GM18909 (cell line): ENCODE results near the gene AGPAT3.

ENCODE experiments used
- ATAC-seq: cut with Tn5 transposase; IDR thresholded peaks from one replicate; pipeline ENCODE4 v1.9.1; 2021; ENCODE audit warnings: mild to moderate bottlenecking; ENCODE audit not compliant: unreplicated experiment, poor library complexity

Gene AGPAT3

DNA sequence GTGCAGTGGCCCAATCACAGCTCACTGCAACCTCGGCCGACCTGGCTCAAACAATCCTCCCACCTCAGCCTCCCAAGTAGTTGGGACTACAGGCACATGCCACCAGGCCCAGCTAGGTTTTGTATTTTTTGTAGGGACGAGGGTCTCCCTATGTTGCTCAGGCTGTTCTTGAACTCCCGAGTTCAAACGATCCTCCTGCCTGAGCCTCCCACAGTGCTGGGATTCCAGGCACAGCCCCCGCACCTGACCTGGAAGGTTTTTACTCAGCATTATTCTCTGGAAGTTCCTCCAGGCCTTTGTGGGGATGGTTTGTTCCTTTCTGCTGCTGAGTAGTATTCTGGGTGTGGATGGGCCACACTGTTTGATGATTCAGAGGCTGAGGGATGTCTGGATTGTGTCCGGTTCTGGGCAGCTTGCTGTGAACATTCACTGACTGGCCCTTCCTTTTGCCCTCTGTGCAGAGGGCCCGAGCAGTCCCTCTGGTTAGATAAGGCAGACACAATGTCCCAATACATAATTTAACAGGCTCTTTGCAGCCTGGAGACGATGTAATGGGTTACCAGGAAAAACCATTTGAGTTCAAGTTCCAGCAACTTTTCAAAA, 141.1 kb downstream of the AGPAT3 start:
- no peak for ATAC-seq

- no peak for ATAC-seq
These were observed 141.6 kb downstream of the AGPAT3 start for GRCh38 chr21:44006656-44007055.

- no peak for ATAC-seq
These were observed 145.4 kb downstream of the AGPAT3 start for GRCh38 chr21:44010429-44010828.

DNA sequence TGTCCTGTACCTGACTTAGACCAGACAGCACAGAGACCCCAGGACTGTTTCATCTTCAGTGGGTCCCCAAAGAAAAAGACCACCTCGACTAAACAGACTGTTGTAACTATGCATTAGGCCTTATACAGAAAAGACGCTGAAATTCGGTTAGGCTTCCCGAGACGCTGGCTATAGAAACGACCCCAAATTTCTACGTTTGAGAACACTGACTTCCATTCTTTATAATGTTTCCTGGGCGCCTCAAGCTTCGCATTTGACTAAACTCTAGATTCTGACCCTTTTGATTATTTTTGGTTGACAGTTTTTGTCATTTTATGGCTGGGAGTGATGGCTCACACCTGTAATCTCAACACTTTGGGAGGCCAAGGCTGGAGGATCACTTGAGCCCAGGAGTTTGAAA, 146.1 kb downstream of the AGPAT3 start:
- no peak for ATAC-seq

DNA sequence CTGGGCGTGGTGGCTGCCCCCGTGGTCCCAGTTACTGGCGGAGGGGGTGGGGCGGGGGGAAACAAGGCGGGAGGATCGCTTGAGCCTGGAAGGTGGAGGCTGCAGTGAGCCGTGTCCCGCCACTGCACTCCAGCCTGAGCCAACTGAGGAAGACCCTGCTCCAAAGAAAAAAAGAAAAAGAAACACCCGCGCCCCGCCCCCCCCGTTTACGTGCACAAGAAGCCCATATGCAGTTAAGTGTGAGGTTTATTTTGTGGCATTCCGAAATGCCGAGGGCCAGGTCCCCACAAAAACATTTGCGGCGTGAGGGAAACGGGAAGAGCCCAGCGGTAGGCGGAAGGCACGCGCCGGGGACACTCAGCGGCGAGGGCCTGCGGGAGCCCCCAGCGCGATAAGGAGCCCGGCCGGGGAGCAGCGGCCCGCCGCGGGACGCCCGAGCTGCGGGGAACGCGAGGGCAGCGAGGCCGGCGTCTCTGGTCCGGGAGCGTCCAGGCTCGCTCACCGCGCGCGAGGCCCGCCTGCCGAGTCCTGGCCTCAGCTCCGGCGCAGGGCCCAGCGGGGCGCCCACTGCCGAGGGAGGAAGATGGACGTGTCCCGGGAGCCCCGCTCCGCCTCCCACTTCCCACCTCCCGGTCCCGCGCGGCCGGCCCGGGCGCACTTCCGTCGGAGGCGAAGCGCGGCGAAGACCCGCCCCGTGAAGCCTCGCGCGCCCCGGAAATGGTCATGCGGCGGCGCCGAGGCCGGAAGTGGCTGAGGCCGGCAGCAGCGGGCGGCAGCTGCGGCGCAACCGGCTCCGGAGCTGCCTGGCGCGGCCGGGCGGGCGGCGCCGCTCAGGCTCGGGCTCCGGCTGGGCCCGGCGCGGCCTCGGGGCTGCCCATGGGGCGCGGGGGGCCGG, 146.8 kb downstream of the AGPAT3 start, which contains the start of gene TRAPPC10:
Gene TRAPPC10 (plus strand): TSS at position 731 of the 895 bp plus-strand sequence. CDS start 185 bp downstream, outside the sequence.
- ATAC-seq, result peak; percentile 71

DNA sequence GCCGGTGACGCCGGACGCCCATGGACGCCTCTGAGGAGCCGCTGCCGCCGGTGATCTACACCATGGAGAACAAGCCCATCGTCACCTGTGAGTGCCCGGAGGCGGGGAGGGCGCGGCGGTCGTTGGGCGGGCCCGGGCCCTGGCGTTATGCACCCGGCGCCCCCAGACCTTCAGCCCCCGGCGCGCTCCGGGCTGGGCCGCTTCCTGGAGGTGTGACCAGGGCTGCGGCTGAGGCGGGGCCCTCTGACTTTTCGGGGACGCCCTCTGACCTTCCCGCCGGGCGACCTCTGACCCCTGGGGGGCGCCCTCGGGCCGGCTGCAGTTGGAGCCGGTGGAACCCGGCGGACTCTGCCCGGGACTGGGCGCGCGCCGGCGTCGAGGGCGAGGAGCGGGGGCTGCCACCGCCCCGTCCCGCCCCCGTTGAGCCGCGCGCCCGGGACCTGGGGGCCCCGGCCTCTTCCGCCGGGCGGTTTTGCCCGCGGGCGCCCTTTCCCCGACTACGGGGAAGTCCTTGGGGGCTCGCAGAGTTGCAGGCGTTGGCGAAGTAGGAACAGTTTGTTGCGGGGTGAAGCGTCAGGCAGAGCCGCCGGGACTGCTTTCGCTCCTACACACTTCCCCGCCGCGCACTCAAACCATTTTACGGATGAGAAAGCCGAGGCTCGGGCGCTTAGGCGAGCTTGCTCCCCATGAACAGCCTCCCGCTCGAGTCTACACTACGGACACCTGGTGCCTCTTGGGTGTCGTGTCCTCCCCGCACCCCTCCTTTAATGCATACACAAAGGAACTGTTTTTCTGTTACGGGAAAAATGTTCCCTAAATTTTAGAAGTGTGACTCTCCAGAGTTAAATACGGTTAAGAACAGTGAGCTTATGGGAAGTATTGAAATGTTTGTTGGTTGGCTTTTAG, 147.7 kb downstream of the AGPAT3 start:
- peak; percentile 72 for ATAC-seq

- ATAC-seq, result no peak
These were observed 148.5 kb downstream of the AGPAT3 start for GRCh38 chr21:44013380-44014088.

- ATAC-seq, result no peak
These were observed 152.6 kb downstream of the AGPAT3 start for GRCh38 chr21:44017601-44018000.

DNA sequence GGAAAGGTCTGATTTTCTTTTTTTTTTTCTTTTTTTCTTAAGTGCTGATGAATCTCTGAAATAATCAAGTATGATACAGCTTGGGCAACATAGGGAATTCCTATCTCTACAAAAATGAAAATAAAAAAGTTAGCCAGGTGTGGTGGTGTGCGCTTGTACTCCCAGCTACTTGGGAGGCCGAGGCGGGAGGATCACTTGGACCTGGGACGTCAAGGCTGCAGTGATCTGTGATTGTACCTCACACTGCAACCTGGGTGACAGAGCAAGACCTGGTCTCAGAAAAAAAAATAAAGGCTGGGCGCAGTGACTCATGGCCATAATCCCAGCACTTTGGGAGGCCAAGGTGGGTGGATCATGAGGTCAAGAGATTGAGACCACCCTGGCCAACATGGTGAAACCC, 153.1 kb downstream of the AGPAT3 start:
- ATAC-seq, result no peak

DNA sequence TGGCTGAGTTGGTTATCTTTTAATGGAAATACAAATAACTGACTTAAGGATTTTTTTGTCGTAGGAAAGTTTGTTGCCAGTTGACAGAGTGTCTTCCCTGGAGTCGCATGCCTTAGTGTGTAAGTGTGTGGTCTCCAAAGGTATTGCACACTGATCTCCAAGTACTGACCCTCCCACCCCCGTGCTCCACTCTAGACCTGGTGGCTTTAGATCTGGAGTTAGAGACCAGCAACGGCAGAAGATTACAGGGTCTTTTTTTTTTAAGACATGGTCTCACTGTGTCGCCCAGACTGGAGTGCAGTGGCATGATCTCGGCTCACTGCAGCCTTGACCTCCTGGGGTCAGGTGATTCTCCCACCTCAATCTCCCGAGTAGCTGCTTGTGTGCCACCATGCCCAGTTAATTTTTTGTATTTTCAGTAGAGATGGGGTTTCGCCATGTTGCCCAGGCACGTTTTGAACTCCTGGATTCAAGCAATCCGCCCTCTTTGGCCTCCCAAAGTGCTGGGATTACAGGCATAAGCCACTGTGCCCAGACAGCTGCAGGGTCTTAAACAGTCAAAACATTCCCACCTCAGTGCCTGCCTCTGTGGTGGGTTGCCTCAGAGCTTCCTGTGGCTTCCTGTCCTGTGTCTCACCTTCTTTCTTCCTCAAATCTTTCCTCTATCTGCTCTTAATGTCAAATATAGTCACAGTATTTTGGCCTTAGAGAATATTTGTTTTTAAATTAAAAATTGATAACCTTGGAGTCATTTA, 154.0 kb downstream of the AGPAT3 start:
- ATAC-seq, result no peak

DNA sequence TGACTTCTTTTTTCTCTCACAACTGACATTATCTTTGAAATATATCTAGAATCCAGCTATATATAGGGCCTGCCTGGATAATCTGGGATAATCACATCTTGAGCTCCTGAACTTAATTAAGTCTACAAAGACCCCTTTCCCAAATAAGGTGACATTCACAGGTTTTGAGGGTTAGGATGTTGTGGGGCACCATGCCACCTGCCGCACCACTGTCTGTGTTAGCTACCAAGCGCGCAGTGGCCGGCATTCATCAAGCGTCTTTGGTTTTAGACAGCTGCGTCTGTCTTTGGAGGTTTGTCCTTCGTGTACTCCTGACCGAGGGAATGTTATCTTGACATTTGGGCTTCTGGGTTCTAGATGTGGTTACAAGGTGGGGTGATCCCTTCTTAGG, 154.5 kb downstream of the AGPAT3 start:
- no peak for ATAC-seq

- ATAC-seq, result no peak
These were observed 155.5 kb downstream of the AGPAT3 start for GRCh38 chr21:44020551-44020950.

GRCh38 chr21:44021064-44021463, 156.0 kb downstream of the AGPAT3 start:
- ATAC-seq, result no peak

- no peak for ATAC-seq
These were observed 159.2 kb downstream of the AGPAT3 start for GRCh38 chr21:44024257-44024656.

- ATAC-seq, result no peak
These were observed 159.9 kb downstream of the AGPAT3 start for GRCh38 chr21:44024887-44025353.

- no peak for ATAC-seq
These were observed 162.7 kb downstream of the AGPAT3 start for GRCh38 chr21:44027607-44028286.

DNA sequence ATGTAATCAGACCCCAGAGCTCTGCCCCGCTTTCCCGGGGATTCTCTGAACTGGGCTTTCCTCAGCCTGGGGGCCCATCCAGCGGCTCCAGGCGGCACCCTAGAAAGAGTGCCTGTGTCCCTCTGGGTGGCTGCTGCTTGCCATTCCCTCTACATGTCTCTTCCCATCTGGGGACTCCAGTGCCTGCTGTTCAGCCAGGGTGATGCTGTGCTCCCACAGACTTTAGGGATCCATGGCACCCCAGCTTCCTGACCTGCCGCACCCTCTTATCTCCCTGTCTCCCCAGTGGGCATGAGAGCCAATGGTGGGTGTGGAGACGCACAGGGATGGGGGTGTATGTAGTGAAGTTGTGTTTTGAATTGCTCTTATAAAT, 163.2 kb downstream of the AGPAT3 start:
- no peak for ATAC-seq

- ATAC-seq, result no peak
These were observed 164.6 kb downstream of the AGPAT3 start for GRCh38 chr21:44029460-44030087.
